Endothelial cell of umbilical vein (primary cell): Measurements from ENCODE around the gene COL26A1.

Source experiments
- EZH2 ChIP-seq: IDR thresholded peaks from 2 replicates; pipeline ENCODE4 v1.6.1; 2012; ENCODE audit warnings: borderline replicate concordance, low read depth, mild to moderate bottlenecking, moderate library complexity, low read length, inconsistent platforms; ENCODE audit not compliant: severe bottlenecking
- FOS ChIP-seq: IDR thresholded peaks from 2 replicates; pipeline ENCODE4 v1.6.1; 2011; ENCODE audit warnings: mild to moderate bottlenecking, low read length, moderate library complexity, borderline replicate concordance; ENCODE audit not compliant: insufficient read depth
- MYC ChIP-seq: IDR thresholded peaks from one replicate; pipeline ENCODE4 v1.6.1; 2011; ENCODE audit warnings: mild to moderate bottlenecking, low read depth, low read length
- POLR2A ChIP-seq: IDR thresholded peaks from 2 replicates; pipeline ENCODE4 v1.6.1; 2012; ENCODE audit warnings: low read depth, mild to moderate bottlenecking, control low read depth, low read length
- POLR2AphosphoS5 ChIP-seq: IDR thresholded peaks from 2 replicates; pipeline ENCODE4 v1.6.1; 2012; ENCODE audit warnings: low read depth, mild to moderate bottlenecking, control low read depth, low read length, moderate library complexity; ENCODE audit not compliant: insufficient read depth
- TF ChIP-seq, protein P1 (sequence below), 2 donors: IDR thresholded peaks; 1 replicate in 1 of 2; 2 replicates in 1 of 2; pipeline ENCODE4 v1.5.1; 2011; ENCODE audit warnings: low read length in 2 of 2, mild to moderate bottlenecking in 2 of 2, moderate library complexity in 2 of 2, control low read depth in 1 of 2, inconsistent platforms in 1 of 2, low read depth in 1 of 2; ENCODE audit not compliant: insufficient read depth in 1 of 2; ENCODE audit errors: extremely low read depth in 1 of 2

DNA sequence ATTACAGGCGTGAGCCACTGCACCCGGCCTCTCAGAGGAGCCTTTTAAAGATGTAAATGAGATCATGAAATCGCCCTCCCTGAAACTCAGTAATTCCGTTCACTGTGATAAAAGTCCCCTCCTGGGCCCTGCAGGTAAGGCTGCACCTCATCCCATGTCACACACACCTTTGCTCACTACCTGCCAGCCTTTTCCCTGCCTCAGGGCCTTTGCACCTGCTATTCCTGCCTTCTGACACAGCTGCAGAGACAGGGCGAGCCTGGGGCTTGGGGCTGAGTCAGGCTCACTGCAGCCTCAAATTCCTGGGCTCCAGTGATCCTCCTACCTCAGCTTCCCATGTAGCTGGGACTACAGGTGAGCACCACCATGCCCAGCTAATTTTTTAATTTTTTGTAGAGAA is 147.6 kb downstream of the COL26A1 start:
- TF ChIP-seq MYC, result no peak
- TF ChIP-seq, protein P1, sequence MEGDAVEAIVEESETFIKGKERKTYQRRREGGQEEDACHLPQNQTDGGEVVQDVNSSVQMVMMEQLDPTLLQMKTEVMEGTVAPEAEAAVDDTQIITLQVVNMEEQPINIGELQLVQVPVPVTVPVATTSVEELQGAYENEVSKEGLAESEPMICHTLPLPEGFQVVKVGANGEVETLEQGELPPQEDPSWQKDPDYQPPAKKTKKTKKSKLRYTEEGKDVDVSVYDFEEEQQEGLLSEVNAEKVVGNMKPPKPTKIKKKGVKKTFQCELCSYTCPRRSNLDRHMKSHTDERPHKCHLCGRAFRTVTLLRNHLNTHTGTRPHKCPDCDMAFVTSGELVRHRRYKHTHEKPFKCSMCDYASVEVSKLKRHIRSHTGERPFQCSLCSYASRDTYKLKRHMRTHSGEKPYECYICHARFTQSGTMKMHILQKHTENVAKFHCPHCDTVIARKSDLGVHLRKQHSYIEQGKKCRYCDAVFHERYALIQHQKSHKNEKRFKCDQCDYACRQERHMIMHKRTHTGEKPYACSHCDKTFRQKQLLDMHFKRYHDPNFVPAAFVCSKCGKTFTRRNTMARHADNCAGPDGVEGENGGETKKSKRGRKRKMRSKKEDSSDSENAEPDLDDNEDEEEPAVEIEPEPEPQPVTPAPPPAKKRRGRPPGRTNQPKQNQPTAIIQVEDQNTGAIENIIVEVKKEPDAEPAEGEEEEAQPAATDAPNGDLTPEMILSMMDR (IDR thresholded peaks at IDR 0.05; ENCODE audit: extremely low read depth in 1 of 2, insufficient read depth in 1 of 2, low read depth in 1 of 2, low read length in 2 of 2), result no peak
- no peak for TF ChIP-seq POLR2A
- TF ChIP-seq EZH2, result no peak
- TF ChIP-seq POLR2AphosphoS5, result no peak
- no peak for TF ChIP-seq FOS
